ENCODE measurements around the gene GALK2. TPM values are rescaled to one million over a fixed set of nuclear protein-coding genes. Genes with fewer than 3 reads are reported as not detected.

GALK2 gene
- total RNA-seq, 1 donor from 2014 or later = 26.4 TPM

DNA sequence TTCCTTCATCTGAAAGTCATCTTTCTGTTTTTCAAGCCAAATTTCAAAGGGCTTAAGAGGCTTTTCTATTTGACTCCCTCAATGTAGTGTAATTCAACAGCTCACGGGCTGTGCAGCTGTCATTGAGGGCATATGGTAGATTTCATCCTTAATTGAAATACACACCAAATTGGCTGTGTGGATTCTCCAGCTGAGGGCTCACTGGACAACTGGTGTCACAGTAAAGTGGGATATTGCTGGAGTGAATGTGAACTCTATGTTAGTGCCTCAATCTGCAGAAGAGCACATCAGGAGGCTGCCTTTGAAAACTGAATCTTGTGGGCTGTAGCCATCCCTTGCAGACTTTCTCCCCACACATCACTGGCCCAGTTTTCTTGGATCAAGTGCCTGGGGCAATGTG, 120.1 kb downstream of the GALK2 start:
- Mint-ChIP-seq H3K9me3 (ENCODE audit: unreplicated experiment) (peaks cover 3% of the 10 kb centered on the region), H3K27me3 (ENCODE audit: unreplicated experiment) (no peaks in the 10 kb centered on the region), H3K4me3 (ENCODE audit: unreplicated experiment) (no peak overlapping the region), H3K4me1 (ENCODE audit: unreplicated experiment) (peaks cover 9% of the 10 kb centered on the region), H3K27ac (ENCODE audit: unreplicated experiment) (no peak overlapping the region), H3K36me3 (ENCODE audit: unreplicated experiment) (peaks cover 36% of the 10 kb centered on the region)
- DNase-seq (ENCODE audit: extremely low spot score, unreplicated experiment) = no peak
- TF ChIP-seq, protein P1, sequence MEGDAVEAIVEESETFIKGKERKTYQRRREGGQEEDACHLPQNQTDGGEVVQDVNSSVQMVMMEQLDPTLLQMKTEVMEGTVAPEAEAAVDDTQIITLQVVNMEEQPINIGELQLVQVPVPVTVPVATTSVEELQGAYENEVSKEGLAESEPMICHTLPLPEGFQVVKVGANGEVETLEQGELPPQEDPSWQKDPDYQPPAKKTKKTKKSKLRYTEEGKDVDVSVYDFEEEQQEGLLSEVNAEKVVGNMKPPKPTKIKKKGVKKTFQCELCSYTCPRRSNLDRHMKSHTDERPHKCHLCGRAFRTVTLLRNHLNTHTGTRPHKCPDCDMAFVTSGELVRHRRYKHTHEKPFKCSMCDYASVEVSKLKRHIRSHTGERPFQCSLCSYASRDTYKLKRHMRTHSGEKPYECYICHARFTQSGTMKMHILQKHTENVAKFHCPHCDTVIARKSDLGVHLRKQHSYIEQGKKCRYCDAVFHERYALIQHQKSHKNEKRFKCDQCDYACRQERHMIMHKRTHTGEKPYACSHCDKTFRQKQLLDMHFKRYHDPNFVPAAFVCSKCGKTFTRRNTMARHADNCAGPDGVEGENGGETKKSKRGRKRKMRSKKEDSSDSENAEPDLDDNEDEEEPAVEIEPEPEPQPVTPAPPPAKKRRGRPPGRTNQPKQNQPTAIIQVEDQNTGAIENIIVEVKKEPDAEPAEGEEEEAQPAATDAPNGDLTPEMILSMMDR (IDR thresholded peaks at IDR 0.05) = no peak

DNA sequence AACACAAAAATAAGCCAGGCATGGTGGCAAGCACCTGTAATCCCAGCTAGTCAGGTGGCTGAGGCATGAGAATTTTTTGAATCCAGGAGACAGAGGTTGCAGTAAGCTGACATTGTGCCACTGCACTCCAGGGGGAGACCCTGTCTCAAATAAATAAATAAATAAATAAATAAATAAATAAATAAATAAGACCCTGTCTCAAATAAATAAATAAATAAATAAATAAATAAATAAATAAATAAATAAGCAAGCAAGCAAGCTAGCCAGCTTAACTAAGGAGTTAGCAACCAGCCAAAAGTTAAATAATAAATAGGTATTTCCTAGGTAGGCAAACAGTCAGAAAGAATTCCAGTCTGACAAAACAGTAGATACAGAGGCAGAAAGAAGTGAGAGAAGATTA, 123.9 kb downstream of the GALK2 start:
- peaks cover 9% of the 10 kb centered on the region for H3K4me1 Mint-ChIP-seq (ENCODE audit: unreplicated experiment)
- TF ChIP-seq, protein P1 (IDR thresholded peaks at IDR 0.05) = no peak
- H3K27ac Mint-ChIP-seq (ENCODE audit: unreplicated experiment) = no peak overlapping the region
- peaks cover 34% of the 10 kb centered on the region for H3K36me3 Mint-ChIP-seq (ENCODE audit: unreplicated experiment)
- DNase-seq (ENCODE audit: extremely low spot score, unreplicated experiment) = no peak
- no peaks in the 10 kb centered on the region for H3K27me3 Mint-ChIP-seq (ENCODE audit: unreplicated experiment)
- H3K4me3 Mint-ChIP-seq (ENCODE audit: unreplicated experiment) = no peak overlapping the region
- H3K9me3 Mint-ChIP-seq (ENCODE audit: unreplicated experiment) = peaks cover 6% of the 10 kb centered on the region

DNA sequence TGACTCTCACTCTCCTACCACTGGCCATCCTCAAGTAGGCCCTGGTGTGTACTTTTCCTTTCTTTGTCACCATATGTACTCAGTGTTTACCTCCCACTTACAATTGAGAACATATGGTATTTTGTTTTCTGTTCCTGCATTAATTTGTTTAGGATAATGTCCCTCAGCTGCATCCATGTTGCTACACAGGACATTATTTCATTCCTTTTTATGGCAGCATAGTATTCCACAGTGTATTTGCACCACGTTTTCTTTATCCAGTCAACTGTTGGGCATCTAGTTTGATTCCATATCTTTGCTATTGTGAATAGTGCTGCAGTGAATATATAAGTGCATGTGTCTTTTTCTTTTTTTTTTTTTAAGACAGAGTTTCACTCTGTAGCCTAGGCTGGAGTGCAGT, 126.2 kb downstream of the GALK2 start:
- Mint-ChIP-seq H3K9me3 (ENCODE audit: unreplicated experiment) (peaks cover 9% of the 10 kb centered on the region), H3K27ac (ENCODE audit: unreplicated experiment) (no peak overlapping the region), H3K4me1 (ENCODE audit: unreplicated experiment) (peaks cover 2% of the 10 kb centered on the region), H3K36me3 (ENCODE audit: unreplicated experiment) (peaks cover 38% of the 10 kb centered on the region), H3K4me3 (ENCODE audit: unreplicated experiment) (no peak overlapping the region), H3K27me3 (ENCODE audit: unreplicated experiment) (no peaks in the 10 kb centered on the region)
- TF ChIP-seq, protein P1 (IDR thresholded peaks at IDR 0.05) = no peak
- no peak for DNase-seq (ENCODE audit: extremely low spot score, unreplicated experiment)

DNA sequence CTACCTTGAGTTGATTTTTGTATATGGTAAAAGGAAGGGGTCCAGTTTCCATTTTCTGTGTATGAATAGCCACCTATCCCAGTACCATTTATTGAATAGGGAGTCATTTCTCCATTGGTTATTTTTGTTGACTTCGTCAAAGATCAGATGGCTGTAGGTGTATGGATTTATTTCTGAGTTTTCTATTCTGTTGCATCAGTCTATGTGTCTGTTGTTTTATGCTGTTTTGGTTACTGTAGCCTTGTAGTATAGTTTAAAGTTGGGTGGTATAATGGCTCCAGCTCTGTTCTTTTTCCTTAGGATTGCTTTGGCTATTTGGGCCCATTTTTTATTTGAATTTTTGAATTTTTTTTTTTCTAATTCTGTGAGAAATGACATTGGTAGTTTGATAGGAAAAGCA, 127.5 kb downstream of the GALK2 start:
- H3K4me3 Mint-ChIP-seq (ENCODE audit: unreplicated experiment) = no peak overlapping the region
- no peak for DNase-seq (ENCODE audit: extremely low spot score, unreplicated experiment)
- H3K9me3 Mint-ChIP-seq (ENCODE audit: unreplicated experiment) = peaks cover 9% of the 10 kb centered on the region
- TF ChIP-seq, protein P1 (IDR thresholded peaks at IDR 0.05) = no peak
- no peak overlapping the region for H3K27ac Mint-ChIP-seq (ENCODE audit: unreplicated experiment)
- H3K36me3 Mint-ChIP-seq (ENCODE audit: unreplicated experiment) = peaks cover 35% of the 10 kb centered on the region
- H3K27me3 Mint-ChIP-seq (ENCODE audit: unreplicated experiment) = no peaks in the 10 kb centered on the region
- peaks cover 2% of the 10 kb centered on the region for H3K4me1 Mint-ChIP-seq (ENCODE audit: unreplicated experiment)

DNA sequence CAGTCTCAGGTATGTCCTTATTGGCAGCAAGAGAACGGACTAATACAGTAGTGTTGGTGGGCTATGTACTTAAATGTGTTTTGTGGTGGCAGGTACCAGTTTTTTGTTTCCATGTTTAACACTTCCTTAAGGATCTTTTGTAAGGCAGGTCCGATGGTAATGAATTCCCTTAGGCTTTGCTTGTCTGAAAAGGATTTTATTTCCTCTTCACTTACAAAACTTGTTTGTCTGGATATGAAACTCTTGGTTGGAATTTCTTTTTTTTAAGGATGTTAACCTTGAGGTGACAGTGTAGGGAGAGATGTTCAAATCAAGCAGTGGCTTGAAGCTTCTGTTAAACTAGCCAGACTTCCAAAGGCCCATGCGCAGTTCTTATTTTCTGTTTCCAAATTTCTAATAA, 130.8 kb downstream of the GALK2 start:
- TF ChIP-seq, protein P1 (IDR thresholded peaks at IDR 0.05) = no peak
- Mint-ChIP-seq H3K27me3 (ENCODE audit: unreplicated experiment) (no peaks in the 10 kb centered on the region), H3K36me3 (ENCODE audit: unreplicated experiment) (peaks cover 30% of the 10 kb centered on the region), H3K27ac (ENCODE audit: unreplicated experiment) (no peak overlapping the region), H3K9me3 (ENCODE audit: unreplicated experiment) (peaks cover 9% of the 10 kb centered on the region), H3K4me3 (ENCODE audit: unreplicated experiment) (no peak overlapping the region), H3K4me1 (ENCODE audit: unreplicated experiment) (peaks cover 2% of the 10 kb centered on the region)
- DNase-seq (ENCODE audit: extremely low spot score, unreplicated experiment) = no peak
